Right kidney (tissue), 9 donors: ENCODE results near the gene CABP2.
A peak's percentile ranks its signal among the peaks of the same experiment; 100 is the strongest.
"Not testable (repeated sequence)": the region's sequence is repeated elsewhere in the genome, so short reads cannot be mapped to it uniquely, and the experiment has no call there.

Experiments used
- DNase-seq: peaks from one replicate; pipeline ENCODE4 v3.0.0-alpha.2; 2016
- long read RNA-seq, 8 donors: transcript quantifications; one replicate each; lab custom pipeline, GENCODE V29; 2026

Gene CABP2
- long read RNA-seq, donor 1 = 0 reads
- long read RNA-seq, donor 2 = 0 reads
- long read RNA-seq, donor 3 = 0 reads
- long read RNA-seq, donor 4 = 0 reads
- long read RNA-seq, donor 5 = 0 reads
- long read RNA-seq, donor 6 = 0 reads
- long read RNA-seq, donor 7 = 0 reads
- long read RNA-seq, donor 8 = 0 reads

DNA sequence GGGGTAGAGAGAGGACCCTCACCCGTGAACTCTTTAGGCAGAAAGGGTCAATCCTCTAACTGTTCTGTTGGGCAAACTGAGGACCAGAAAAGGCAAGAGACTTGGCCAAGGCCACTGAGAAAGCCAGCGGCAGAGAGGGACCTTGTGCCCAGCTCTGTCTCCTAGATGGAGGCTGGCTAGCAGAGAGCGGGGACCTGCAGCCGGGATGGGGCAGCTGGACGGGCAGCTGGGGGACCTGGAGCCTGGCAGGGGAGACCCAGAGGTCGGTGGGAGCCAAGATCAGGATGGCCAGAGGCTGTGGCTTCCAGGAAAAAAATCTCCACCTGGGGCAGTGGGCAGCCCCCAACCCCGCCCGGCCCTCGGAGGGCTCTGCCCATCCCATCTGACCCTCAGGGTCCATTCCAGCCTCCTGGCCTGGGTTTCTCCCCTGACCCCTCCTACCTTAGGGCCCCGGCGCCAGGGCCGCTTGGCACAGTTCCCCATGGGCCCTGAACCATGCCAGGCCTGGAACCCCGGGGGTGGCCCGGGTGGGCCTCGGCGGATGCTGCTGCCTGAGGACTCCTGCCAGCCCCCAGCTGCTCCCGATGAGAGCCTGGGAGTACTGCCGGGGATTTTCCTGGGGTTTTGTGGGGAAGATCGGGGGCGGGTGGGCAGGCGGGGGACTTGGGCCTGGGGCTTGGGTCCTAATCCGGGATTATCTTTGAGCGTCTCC lies at the start of gene CABP2:
Gene CABP2 (minus strand): TSS at position 603 of the 712 bp plus-strand sequence. CDS start 120 bp downstream, at position 483.
- no peak for DNase-seq

GRCh38 chr11:67572747-67573419 lies 49.6 kb upstream of the CABP2 start:
- peak; percentile 46 for DNase-seq

GRCh38 chr11:67572305-67572704 lies 49.1 kb upstream of the CABP2 start:
- DNase-seq = no peak

DNA sequence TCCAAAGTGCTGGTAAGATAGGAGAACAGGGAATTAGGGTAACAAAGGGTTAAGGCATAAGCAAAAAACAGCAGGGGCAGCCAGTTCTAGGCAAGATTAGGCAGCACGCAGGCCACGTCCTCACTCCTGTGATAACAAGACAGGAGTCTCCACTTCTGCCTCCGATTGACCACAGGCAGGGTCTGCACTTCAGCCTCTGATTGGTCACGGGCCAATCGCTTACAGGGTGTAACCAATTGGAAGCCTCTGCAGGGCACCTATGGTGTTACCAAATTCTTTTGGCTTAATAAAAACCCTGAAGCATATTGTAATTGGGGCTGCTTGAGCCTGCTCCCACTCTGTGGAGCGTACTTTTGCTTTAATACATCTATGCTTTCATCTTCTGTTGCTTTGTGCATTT lies 48.2 kb upstream of the CABP2 start:
- DNase-seq = no peak

- DNase-seq = no peak
Measured at GRCh38 chr11:67564230-67564629, 41.0 kb upstream of the CABP2 start.

- DNase-seq = not testable (repeated sequence)
Measured at GRCh38 chr11:67563705-67564114, 40.5 kb upstream of the CABP2 start.

GRCh38 chr11:67562963-67563704 lies 39.9 kb upstream of the CABP2 start:
- DNase-seq = no peak

GRCh38 chr11:67561971-67562619 lies 38.8 kb upstream of the CABP2 start:
- no peak for DNase-seq

GRCh38 chr11:67558084-67558772 lies 35.0 kb upstream of the CABP2 start:
- peak; percentile 38 for DNase-seq

DNA sequence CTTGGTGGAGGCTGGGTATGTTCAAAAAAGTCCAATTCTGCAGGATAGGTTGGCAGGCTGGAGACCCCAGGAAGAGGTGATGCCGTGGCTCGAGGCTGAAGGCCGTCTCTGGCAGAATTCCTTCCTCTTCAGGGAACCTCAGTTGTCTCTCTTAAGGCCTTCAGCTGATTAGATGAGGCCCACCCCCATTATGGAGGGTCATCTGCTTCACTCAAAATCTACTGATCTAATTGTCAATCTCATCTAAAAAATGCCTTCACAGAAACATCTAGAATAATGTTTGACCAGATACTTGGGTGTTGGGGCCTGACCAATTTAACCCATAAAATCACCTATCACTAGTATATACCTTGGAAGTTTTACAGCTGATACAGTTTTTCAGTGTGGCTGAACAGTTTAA lies 33.0 kb upstream of the CABP2 start:
- DNase-seq = no peak

- not testable (repeated sequence) for DNase-seq
Measured at GRCh38 chr11:67551697-67552096, 28.5 kb upstream of the CABP2 start.

GRCh38 chr11:67551127-67551526 lies 27.9 kb upstream of the CABP2 start:
- DNase-seq = no peak

DNA sequence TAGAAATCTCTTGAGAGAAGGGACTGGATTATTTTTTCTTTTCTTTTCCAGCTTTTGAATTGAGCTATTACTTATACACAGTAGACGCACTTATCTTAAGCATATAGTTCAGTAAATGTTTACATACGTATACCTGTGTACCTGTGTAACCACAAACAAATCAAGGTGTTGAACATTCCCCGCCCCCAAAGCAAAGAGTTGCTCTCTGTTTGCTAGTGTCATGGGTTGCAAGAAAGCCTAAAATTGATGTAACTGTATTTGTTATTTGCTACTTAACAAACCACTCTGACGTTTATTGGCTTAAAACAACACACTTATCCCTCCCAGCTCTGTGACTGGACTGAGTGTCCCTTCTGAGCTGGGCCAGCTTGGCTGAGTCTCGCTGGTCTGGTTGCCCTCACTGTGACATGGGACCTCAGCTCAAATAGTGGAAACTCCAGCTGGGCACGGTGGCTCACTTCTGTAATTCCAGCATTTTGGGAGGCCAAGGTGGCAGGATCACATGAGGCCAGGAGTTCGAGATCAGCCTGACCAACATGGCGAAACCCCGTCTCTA lies 25.4 kb upstream of the CABP2 start:
- no peak for DNase-seq

DNA sequence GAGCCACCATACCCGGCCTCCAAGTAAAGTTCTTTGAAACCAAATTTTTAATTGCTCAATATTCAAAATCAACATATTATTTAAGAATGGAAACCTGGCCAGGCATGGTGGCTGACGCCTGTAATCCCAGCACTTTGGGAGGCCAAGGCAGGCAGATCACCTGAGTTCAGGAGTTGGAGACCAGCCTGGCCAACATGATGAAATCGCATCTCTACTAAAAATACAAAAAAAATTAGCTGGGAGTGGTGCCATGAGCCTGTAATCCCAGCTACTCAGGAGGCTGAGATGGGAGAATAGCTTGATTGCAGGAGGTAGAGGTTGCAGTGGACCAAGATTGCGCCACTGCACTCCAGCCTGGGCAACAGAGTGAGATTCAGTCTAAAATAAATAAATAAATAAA lies 24.9 kb upstream of the CABP2 start:
- DNase-seq = not testable (repeated sequence)

DNA sequence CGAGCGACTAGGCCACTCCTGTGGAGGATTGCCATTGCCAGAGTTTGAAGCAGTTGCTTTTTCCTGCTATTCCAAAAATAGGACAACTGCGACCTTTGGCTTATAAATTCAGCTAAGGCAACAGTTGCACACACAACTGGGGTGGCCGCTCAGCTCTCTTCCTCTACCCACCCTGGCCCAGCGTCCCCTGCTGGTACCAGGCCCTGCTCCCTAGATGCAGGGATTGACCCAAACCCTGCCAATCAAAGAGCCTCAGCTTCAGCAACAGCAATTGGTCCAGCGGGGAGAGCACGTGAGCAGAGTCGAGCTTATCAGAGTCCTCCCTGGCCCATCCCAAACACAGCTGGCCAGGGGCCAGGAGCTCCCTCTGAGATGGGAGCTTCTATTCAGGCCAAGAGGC lies 22.0 kb upstream of the CABP2 start:
- peak; percentile 37 for DNase-seq

GRCh38 chr11:67544616-67545242 lies 21.5 kb upstream of the CABP2 start:
- DNase-seq = peak; percentile 27

DNA sequence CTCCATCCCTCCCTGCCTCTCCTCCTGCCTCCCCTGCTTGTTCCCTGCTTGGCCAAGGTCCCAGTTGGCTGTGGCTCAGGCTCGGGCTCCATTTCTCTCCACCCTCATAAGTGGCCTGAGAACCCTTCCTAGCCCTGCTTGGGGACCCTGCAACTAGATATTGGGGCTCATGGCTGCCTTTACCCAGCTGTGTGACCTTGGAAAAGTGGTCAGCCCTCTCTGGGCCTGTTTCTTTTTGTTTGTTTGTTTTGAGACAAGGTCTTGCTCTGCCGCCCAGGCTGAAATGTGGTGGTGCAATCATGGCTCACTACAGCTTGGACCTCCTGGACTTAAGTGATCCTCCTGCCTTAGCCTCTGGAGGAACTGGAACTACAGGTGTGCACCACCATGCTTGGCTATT lies 20.3 kb upstream of the CABP2 start:
- DNase-seq = no peak

GRCh38 chr11:67542971-67543370 lies 19.7 kb upstream of the CABP2 start:
- no peak for DNase-seq

DNA sequence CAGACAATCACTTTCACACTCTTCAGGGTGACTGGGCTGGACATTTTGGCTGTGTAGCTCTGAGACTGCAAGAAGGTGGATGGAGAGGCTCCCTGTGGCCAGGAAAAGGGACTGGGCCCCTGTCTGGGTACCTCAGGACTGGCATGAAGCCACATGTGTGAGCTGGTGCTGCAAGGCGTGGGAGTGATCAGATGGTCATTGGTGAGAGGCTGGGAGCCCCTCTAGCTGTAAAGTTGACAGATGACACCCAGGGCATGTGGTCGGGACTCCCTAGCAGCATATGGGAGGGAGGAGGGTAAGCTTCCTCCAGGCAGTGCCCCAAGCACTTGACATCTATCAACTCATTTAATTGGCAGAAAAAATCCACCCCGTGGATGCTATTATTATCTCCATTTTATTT lies 18.9 kb upstream of the CABP2 start:
- no peak for DNase-seq

- no peak for DNase-seq
Measured at GRCh38 chr11:67541198-67541597, 18.0 kb upstream of the CABP2 start.

GRCh38 chr11:67539550-67539949 lies 16.3 kb upstream of the CABP2 start:
- DNase-seq = no peak
